GM23338 (cell line): Measurements from ENCODE around the gene INPP1. TPM values are rescaled to one million over a fixed set of nuclear protein-coding genes. Genes with fewer than 3 reads are reported as not detected.

ENCODE experiments used
- ATAC-seq: fragments of 200-7000 bp; cut with Tn5 transposase; 3 replicates; pipeline ENCODE4 v1.9.1; 2020
- DNase-seq: peaks from one replicate; pipeline ENCODE4 v3.0.0-alpha.2; 2015; ENCODE audit warnings: low spot score
- H2AFZ ChIP-seq: fragments of 200-600 bp; sonication (generic); 2 replicates; pipeline ENCODE4 v1.8.0; 2016; ENCODE audit warnings: antibody characterized with exemption, mild to moderate bottlenecking, moderate library complexity
- H3F3A ChIP-seq: fragments of 200-600 bp; sonication (generic); replicated peaks from 2 replicates; pipeline ENCODE4 v1.8.0; 2017; ENCODE audit warnings: antibody characterized with exemption, mixed run types, low read depth
- H3K27ac ChIP-seq: fragments of 200-600 bp; sonication (generic); 2 replicates; pipeline ENCODE4 v1.6.1; 2016; ENCODE audit warnings: low read depth
- H3K27me3 ChIP-seq: fragments of 200-600 bp; sonication (generic); 2 replicates; pipeline ENCODE4 v1.8.0; 2016; ENCODE audit warnings: mild to moderate bottlenecking, mixed run types, moderate library complexity; ENCODE audit not compliant: insufficient read depth
- H3K36me3 ChIP-seq: fragments of 200-600 bp; sonication (generic); 2 replicates; pipeline ENCODE4 v1.8.0; 2016; ENCODE audit warnings: mild to moderate bottlenecking; ENCODE audit not compliant: insufficient read depth
- H3K4me1 ChIP-seq: fragments of 200-600 bp; sonication (generic); 2 replicates; pipeline ENCODE4 v1.8.0; 2016; ENCODE audit warnings: mild to moderate bottlenecking, moderate library complexity; ENCODE audit not compliant: insufficient read depth
- H3K4me2 ChIP-seq: fragments of 200-600 bp; sonication (generic); 2 replicates; pipeline ENCODE4 v1.7.1; 2017; ENCODE audit warnings: mixed run types
- H3K4me3 ChIP-seq: fragments of 200-600 bp; sonication (generic); 2 replicates; pipeline ENCODE4 v1.6.1; 2016; ENCODE audit warnings: mixed run types
- H3K79me2 ChIP-seq: fragments of 200-600 bp; sonication (generic); replicated peaks from 2 replicates; pipeline ENCODE4 v1.8.0; 2017; ENCODE audit warnings: mild to moderate bottlenecking; ENCODE audit not compliant: insufficient read depth
- H3K9me2 ChIP-seq: fragments of 200-600 bp; sonication (generic); 2 replicates; pipeline ENCODE4 v1.8.0; 2017; ENCODE audit not compliant: insufficient read depth
- H4K20me1 ChIP-seq: fragments of 200-600 bp; sonication (generic); replicated peaks from 2 replicates; pipeline ENCODE4 v1.8.0; 2017; ENCODE audit warnings: mild to moderate bottlenecking; ENCODE audit not compliant: insufficient read depth
- H3K27ac Mint-ChIP-seq: 2 replicates; pipeline ENCODE4 v1.8.0; 2020; ENCODE audit warnings: inconsistent platforms, mild to moderate bottlenecking, moderate library complexity, mixed read lengths
- H3K27me3 Mint-ChIP-seq: 3 replicates; pipeline ENCODE4 v1.8.0; 2022; ENCODE audit warnings: low read depth, mild to moderate bottlenecking, moderate library complexity, mixed read lengths, inconsistent platforms; ENCODE audit not compliant: insufficient read depth, poor library complexity
- H3K36me3 Mint-ChIP-seq: 3 replicates; pipeline ENCODE4 v1.8.0; 2021; ENCODE audit warnings: low read depth, mild to moderate bottlenecking, inconsistent platforms, moderate library complexity, mixed read lengths
- H3K4me1 Mint-ChIP-seq: 3 replicates; pipeline ENCODE4 v1.8.0; 2020; ENCODE audit warnings: mild to moderate bottlenecking, inconsistent platforms, mixed read lengths
- H3K4me3 Mint-ChIP-seq: 3 replicates; pipeline ENCODE4 v1.8.0; 2021; ENCODE audit warnings: moderate library complexity, mild to moderate bottlenecking, inconsistent platforms, mixed read lengths
- H3K9me3 Mint-ChIP-seq: 3 replicates; pipeline ENCODE4 v1.8.0; 2020; ENCODE audit warnings: moderate library complexity, mild to moderate bottlenecking, inconsistent platforms, mixed read lengths
- CREB1 ChIP-seq: fragments of 250-450 bp; sonication (Bioruptor Pico); IDR thresholded peaks from 2 replicates; pipeline ENCODE4 v1.5.0; 2020; ENCODE audit warnings: low read depth, mild to moderate bottlenecking, moderate library complexity
- EZH2 ChIP-seq: fragments of 200-600 bp; sonication (generic); IDR thresholded peaks from one replicate; pipeline ENCODE4 v1.8.0; 2017; ENCODE audit warnings: antibody characterized with exemption, mild to moderate bottlenecking, low read depth; ENCODE audit not compliant: unreplicated experiment
- EZH2phosphoT487 ChIP-seq: fragments of 200-600 bp; sonication (generic); IDR thresholded peaks from one replicate; pipeline ENCODE4 v1.8.1; 2018; ENCODE audit warnings: antibody characterized with exemption; ENCODE audit not compliant: unreplicated experiment
- JUNB ChIP-seq: IDR thresholded peaks from one replicate; pipeline ENCODE4 v1.6.1; 2016; ENCODE audit warnings: antibody characterized with exemption; ENCODE audit not compliant: unreplicated experiment
- NANOG ChIP-seq: IDR thresholded peaks from 2 replicates; pipeline ENCODE4 v1.6.1; 2016; ENCODE audit warnings: antibody characterized with exemption, borderline replicate concordance
- POLR2AphosphoS5 ChIP-seq: IDR thresholded peaks from 2 replicates; pipeline ENCODE4 v1.6.1; 2016; ENCODE audit warnings: antibody characterized with exemption, low read depth
- STAT1 ChIP-seq: IDR thresholded peaks from one replicate; pipeline ENCODE4 v1.6.1; 2016; ENCODE audit warnings: antibody characterized with exemption; ENCODE audit not compliant: unreplicated experiment
- ZNF114 ChIP-seq: fragments of 250-450 bp; sonication (Bioruptor Pico); IDR thresholded peaks from 2 replicates; pipeline ENCODE4 v1.5.0; 2020; ENCODE audit warnings: mild to moderate bottlenecking, moderate library complexity
- ZNF331 ChIP-seq: fragments of 250-450 bp; sonication (Bioruptor Pico); IDR thresholded peaks from 2 replicates; pipeline ENCODE4 v1.5.0; 2020; ENCODE audit warnings: low read depth, mild to moderate bottlenecking, moderate library complexity
- polyA plus RNA-seq: library from polyadenylated mRNA; unstranded; fragments of >200 nt; fragmentation: Nextera tagmentation; extraction: Ambion mirVana; gene quantifications from 2 replicates; pipeline ENCODE4 v1.2.1, GENCODE V29; 2016
- total RNA-seq: library from RNA; depleted of rRNA; stranded (reverse); fragments of >200 nt; shearing (Covaris generic); gene quantifications from 2 replicates; pipeline ENCODE4 v1.2.3, GENCODE V29; 2014
- TF ChIP-seq, protein P1 (sequence below), 2 experiments: fragments of 200-600 bp in 1 of 2; sonication (generic) in 1 of 2; conservative IDR thresholded peaks; 2 replicates each; pipeline versions ENCODE4 v1.5.1 to v1.6.1; 2016 to 2017; ENCODE audit warnings: antibody characterized with exemption in 2 of 2, low read depth in 2 of 2, mild to moderate bottlenecking in 2 of 2, moderate library complexity in 1 of 2
- TF ChIP-seq, protein P2 (sequence below): IDR thresholded peaks from one replicate; pipeline ENCODE4 v1.6.1; 2018; ENCODE audit warnings: antibody characterized with exemption; ENCODE audit not compliant: unreplicated experiment
- TF ChIP-seq, protein P3 (sequence below): fragments of 250-450 bp; sonication (Bioruptor Pico); IDR thresholded peaks from 2 replicates; pipeline ENCODE4 v1.5.0; 2020; ENCODE audit warnings: mild to moderate bottlenecking, moderate library complexity
- TF ChIP-seq, protein P4 (sequence below): IDR thresholded peaks from 2 replicates; pipeline ENCODE4 v1.6.1; 2016; ENCODE audit warnings: antibody characterized with exemption

INPP1 gene
- total and polyA plus RNA-seq, 2 experiments from 2014 or later: 2.6 to 6.5 TPM

DNA sequence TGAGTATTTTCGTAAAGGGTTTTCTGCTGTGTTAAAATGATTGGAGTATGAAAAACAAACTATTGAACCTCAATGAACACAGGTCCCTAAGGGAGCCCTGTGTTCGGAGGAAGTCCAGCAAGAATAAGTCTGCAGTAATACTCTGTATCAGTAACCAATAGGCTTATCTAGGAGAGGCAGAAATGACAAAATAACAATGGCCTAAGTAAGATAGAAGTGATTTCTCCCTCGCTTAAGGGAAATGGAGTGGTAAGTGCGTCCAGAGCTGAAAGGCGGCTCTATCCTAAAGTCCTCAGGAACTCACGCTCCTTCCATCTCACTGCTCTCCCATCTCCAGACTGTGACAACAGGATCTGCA lies 35.5 kb downstream of the INPP1 start:
- Mint-ChIP-seq H3K9me3 (no peaks in the 10 kb centered on the region), H3K27me3 (peaks cover 2% of the 10 kb centered on the region), H3K27ac (no peak overlapping the region), H3K4me3 (peak overlapping the region; percentile 85; the same call in 1 of the 3 replicates), H3K36me3 (no peaks in the 10 kb centered on the region), H3K4me1 (peaks cover 2% of the 10 kb centered on the region; the same call in 1 of the 3 replicates)
- no peak for TF ChIP-seq JUNB
- no peak for TF ChIP-seq EZH2
- no peak for TF ChIP-seq POLR2AphosphoS5
- TF ChIP-seq ZNF331 (CRISPR knock-in tag): no peak
- no peak for TF ChIP-seq STAT1
- TF ChIP-seq, protein P1, sequence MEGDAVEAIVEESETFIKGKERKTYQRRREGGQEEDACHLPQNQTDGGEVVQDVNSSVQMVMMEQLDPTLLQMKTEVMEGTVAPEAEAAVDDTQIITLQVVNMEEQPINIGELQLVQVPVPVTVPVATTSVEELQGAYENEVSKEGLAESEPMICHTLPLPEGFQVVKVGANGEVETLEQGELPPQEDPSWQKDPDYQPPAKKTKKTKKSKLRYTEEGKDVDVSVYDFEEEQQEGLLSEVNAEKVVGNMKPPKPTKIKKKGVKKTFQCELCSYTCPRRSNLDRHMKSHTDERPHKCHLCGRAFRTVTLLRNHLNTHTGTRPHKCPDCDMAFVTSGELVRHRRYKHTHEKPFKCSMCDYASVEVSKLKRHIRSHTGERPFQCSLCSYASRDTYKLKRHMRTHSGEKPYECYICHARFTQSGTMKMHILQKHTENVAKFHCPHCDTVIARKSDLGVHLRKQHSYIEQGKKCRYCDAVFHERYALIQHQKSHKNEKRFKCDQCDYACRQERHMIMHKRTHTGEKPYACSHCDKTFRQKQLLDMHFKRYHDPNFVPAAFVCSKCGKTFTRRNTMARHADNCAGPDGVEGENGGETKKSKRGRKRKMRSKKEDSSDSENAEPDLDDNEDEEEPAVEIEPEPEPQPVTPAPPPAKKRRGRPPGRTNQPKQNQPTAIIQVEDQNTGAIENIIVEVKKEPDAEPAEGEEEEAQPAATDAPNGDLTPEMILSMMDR (conservative IDR thresholded peaks at IDR 0.05; ENCODE audit: low read depth in 2 of 2): no peak
- TF ChIP-seq EZH2phosphoT487: no peak
- TF ChIP-seq NANOG: no peak
- TF ChIP-seq, protein P2, sequence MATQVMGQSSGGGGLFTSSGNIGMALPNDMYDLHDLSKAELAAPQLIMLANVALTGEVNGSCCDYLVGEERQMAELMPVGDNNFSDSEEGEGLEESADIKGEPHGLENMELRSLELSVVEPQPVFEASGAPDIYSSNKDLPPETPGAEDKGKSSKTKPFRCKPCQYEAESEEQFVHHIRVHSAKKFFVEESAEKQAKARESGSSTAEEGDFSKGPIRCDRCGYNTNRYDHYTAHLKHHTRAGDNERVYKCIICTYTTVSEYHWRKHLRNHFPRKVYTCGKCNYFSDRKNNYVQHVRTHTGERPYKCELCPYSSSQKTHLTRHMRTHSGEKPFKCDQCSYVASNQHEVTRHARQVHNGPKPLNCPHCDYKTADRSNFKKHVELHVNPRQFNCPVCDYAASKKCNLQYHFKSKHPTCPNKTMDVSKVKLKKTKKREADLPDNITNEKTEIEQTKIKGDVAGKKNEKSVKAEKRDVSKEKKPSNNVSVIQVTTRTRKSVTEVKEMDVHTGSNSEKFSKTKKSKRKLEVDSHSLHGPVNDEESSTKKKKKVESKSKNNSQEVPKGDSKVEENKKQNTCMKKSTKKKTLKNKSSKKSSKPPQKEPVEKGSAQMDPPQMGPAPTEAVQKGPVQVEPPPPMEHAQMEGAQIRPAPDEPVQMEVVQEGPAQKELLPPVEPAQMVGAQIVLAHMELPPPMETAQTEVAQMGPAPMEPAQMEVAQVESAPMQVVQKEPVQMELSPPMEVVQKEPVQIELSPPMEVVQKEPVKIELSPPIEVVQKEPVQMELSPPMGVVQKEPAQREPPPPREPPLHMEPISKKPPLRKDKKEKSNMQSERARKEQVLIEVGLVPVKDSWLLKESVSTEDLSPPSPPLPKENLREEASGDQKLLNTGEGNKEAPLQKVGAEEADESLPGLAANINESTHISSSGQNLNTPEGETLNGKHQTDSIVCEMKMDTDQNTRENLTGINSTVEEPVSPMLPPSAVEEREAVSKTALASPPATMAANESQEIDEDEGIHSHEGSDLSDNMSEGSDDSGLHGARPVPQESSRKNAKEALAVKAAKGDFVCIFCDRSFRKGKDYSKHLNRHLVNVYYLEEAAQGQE: no peak
- TF ChIP-seq, protein P3, sequence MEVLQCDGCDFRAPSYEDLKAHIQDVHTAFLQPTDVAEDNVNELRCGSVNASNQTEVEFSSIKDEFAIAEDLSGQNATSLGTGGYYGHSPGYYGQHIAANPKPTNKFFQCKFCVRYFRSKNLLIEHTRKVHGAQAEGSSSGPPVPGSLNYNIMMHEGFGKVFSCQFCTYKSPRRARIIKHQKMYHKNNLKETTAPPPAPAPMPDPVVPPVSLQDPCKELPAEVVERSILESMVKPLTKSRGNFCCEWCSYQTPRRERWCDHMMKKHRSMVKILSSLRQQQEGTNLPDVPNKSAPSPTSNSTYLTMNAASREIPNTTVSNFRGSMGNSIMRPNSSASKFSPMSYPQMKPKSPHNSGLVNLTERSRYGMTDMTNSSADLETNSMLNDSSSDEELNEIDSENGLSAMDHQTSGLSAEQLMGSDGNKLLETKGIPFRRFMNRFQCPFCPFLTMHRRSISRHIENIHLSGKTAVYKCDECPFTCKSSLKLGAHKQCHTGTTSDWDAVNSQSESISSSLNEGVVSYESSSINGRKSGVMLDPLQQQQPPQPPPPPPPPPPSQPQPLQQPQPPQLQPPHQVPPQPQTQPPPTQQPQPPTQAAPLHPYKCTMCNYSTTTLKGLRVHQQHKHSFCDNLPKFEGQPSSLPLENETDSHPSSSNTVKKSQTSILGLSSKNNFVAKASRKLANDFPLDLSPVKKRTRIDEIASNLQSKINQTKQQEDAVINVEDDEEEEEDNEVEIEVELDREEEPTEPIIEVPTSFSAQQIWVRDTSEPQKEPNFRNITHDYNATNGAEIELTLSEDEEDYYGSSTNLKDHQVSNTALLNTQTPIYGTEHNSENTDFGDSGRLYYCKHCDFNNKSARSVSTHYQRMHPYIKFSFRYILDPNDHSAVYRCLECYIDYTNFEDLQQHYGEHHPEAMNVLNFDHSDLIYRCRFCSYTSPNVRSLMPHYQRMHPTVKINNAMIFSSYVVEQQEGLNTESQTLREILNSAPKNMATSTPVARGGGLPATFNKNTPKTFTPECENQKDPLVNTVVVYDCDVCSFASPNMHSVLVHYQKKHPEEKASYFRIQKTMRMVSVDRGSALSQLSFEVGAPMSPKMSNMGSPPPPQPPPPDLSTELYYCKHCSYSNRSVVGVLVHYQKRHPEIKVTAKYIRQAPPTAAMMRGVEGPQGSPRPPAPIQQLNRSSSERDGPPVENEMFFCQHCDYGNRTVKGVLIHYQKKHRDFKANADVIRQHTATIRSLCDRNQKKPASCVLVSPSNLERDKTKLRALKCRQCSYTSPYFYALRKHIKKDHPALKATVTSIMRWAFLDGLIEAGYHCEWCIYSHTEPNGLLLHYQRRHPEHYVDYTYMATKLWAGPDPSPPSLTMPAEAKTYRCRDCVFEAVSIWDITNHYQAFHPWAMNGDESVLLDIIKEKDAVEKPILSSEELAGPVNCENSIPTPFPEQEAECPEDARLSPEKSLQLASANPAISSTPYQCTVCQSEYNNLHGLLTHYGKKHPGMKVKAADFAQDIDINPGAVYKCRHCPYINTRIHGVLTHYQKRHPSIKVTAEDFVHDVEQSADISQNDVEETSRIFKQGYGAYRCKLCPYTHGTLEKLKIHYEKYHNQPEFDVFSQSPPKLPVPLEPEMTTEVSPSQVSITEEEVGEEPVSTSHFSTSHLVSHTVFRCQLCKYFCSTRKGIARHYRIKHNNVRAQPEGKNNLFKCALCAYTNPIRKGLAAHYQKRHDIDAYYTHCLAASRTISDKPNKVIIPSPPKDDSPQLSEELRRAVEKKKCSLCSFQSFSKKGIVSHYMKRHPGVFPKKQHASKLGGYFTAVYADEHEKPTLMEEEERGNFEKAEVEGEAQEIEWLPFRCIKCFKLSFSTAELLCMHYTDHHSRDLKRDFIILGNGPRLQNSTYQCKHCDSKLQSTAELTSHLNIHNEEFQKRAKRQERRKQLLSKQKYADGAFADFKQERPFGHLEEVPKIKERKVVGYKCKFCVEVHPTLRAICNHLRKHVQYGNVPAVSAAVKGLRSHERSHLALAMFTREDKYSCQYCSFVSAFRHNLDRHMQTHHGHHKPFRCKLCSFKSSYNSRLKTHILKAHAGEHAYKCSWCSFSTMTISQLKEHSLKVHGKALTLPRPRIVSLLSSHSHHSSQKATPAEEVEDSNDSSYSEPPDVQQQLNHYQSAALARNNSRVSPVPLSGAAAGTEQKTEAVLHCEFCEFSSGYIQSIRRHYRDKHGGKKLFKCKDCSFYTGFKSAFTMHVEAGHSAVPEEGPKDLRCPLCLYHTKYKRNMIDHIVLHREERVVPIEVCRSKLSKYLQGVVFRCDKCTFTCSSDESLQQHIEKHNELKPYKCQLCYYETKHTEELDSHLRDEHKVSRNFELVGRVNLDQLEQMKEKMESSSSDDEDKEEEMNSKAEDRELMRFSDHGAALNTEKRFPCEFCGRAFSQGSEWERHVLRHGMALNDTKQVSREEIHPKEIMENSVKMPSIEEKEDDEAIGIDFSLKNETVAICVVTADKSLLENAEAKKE (CRISPR knock-in tag): no peak
- no peak for TF ChIP-seq CREB1 (CRISPR knock-in tag)
- no peak for TF ChIP-seq ZNF114 (CRISPR knock-in tag)
- TF ChIP-seq, protein P4, sequence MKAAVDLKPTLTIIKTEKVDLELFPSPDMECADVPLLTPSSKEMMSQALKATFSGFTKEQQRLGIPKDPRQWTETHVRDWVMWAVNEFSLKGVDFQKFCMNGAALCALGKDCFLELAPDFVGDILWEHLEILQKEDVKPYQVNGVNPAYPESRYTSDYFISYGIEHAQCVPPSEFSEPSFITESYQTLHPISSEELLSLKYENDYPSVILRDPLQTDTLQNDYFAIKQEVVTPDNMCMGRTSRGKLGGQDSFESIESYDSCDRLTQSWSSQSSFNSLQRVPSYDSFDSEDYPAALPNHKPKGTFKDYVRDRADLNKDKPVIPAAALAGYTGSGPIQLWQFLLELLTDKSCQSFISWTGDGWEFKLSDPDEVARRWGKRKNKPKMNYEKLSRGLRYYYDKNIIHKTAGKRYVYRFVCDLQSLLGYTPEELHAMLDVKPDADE: no peak
- no peaks in the 10 kb centered on the region for H3K36me3 ChIP-seq
- H3K9me2 ChIP-seq: no peaks in the 10 kb centered on the region
- H3F3A ChIP-seq: no peaks in the 10 kb centered on the region
- no peaks in the 10 kb centered on the region for H3K27me3 ChIP-seq
- H2AFZ ChIP-seq: peak overlapping the region; percentile 95
- ATAC-seq (peak; percentile 18; the same call in 1 of the 3 replicates), DNase-seq (no peak)
- H4K20me1 ChIP-seq: no peaks in the 10 kb centered on the region
- H3K4me1 ChIP-seq: peaks cover 7% of the 10 kb centered on the region; the same call in 1 of the 2 replicates
- peak overlapping the region; percentile 54 for H3K4me2 ChIP-seq
- no peaks in the 10 kb centered on the region for H3K79me2 ChIP-seq
- H3K27ac ChIP-seq: no peak overlapping the region; the same call in 1 of the 2 replicates
- peak overlapping the region; percentile 52 for H3K4me3 ChIP-seq
